HUDEP-2 (cell line): ENCODE measurements around the gene TMEM161B.
"Not testable (repeated sequence)": the region's sequence is repeated elsewhere in the genome, so short reads cannot be mapped to it uniquely, and the experiment has no call there.

Experiments used
- DNase-seq, 76 experiments: peaks; one replicate each; lab custom pipeline; 2025; ENCODE audit not compliant: unreplicated experiment in 76 of 76; lab: John Stamatoyannopoulos, UW

Gene TMEM161B

GRCh38 chr5:88268385-88269184, at the start of gene TMEM161B:
TSS of gene TMEM161B (minus strand) at chr5:88268845. CDS start at chr5:88268723, 122 bp downstream.
- peak; percentile 5 to 92 (median 80) for DNase-seq

- DNase-seq: no peak
Measured at GRCh38 chr5:88304356-88304755, 35.7 kb upstream of the TMEM161B start.

GRCh38 chr5:88298425-88298824, 29.8 kb upstream of the TMEM161B start:
- no peak for DNase-seq

- no peak for DNase-seq
Measured at GRCh38 chr5:88290801-88291200, 22.2 kb upstream of the TMEM161B start.

- DNase-seq: no peak
Measured at GRCh38 chr5:88288528-88289197, 20.0 kb upstream of the TMEM161B start.

- no peak for DNase-seq
Measured at GRCh38 chr5:88287846-88288527, 19.3 kb upstream of the TMEM161B start.

- DNase-seq: no peak
Measured at GRCh38 chr5:88287302-88287701, 18.7 kb upstream of the TMEM161B start.

GRCh38 chr5:88283690-88284089, 15.0 kb upstream of the TMEM161B start:
- no peak for DNase-seq

- DNase-seq: no peak
Measured at GRCh38 chr5:88281322-88281721, 12.7 kb upstream of the TMEM161B start.

GRCh38 chr5:88279584-88279983, 10.9 kb upstream of the TMEM161B start:
- no peak for DNase-seq

- DNase-seq: no peak
Measured at GRCh38 chr5:88276378-88276777, 7.7 kb upstream of the TMEM161B start.

GRCh38 chr5:88275581-88275980, 6.9 kb upstream of the TMEM161B start:
- DNase-seq: no peak

GRCh38 chr5:88269222-88269771, 652 bp upstream of the TMEM161B start:
- peak in 7 of 76 experiments; percentile 1 to 33 (median 15) for DNase-seq

- not testable (repeated sequence) for DNase-seq
Measured at GRCh38 chr5:88264565-88264964, 4.1 kb downstream of the TMEM161B start.

- no peak for DNase-seq
Measured at GRCh38 chr5:88263349-88263748, 5.3 kb downstream of the TMEM161B start.

- no peak for DNase-seq
Measured at GRCh38 chr5:88262116-88262515, 6.5 kb downstream of the TMEM161B start.

- no peak for DNase-seq
Measured at GRCh38 chr5:88258636-88259035, 10.0 kb downstream of the TMEM161B start.

GRCh38 chr5:88256872-88257271, 11.8 kb downstream of the TMEM161B start:
- no peak for DNase-seq

- DNase-seq: no peak
Measured at GRCh38 chr5:88256037-88256436, 12.6 kb downstream of the TMEM161B start.

GRCh38 chr5:88254320-88254719, 14.3 kb downstream of the TMEM161B start:
- no peak for DNase-seq

GRCh38 chr5:88251048-88251711, 17.5 kb downstream of the TMEM161B start:
- DNase-seq: peak in 9 of 76 experiments; percentile 4 to 32 (median 11)
